SIG-M5 treated with dmso at 0.1 percent for 504 hours (cell line): ENCODE measurements around the gene MYMK.

Source experiments
- DNase-seq: peaks from one replicate; lab custom pipeline; 2025; ENCODE audit not compliant: unreplicated experiment; lab: John Stamatoyannopoulos, UW

The MYMK gene

GRCh38 chr9:133536080-133536479 is 11.3 kb upstream of the MYMK start:
- no peak for DNase-seq

- no peak for DNase-seq
Observed at GRCh38 chr9:133535306-133535877, 10.6 kb upstream of the MYMK start.

GRCh38 chr9:133534346-133535291 is 9.9 kb upstream of the MYMK start, which contains the start of gene ADAMTSL2:
Gene ADAMTSL2, plus strand, starts transcription at chr9:133534704. Its CDS starts 2,009 bp downstream, at chr9:133536713.
- no peak for DNase-seq

- DNase-seq: no peak
Observed at GRCh38 chr9:133533857-133534256, 9.1 kb upstream of the MYMK start.

GRCh38 chr9:133532937-133533668 is 8.3 kb upstream of the MYMK start:
- DNase-seq: peak; percentile 17

- no peak for DNase-seq
Observed at GRCh38 chr9:133531293-133531692, 6.5 kb upstream of the MYMK start.

GRCh38 chr9:133529874-133530273 is 5.1 kb upstream of the MYMK start:
- DNase-seq: no peak

- DNase-seq: no peak
Observed at GRCh38 chr9:133529457-133529856, 4.7 kb upstream of the MYMK start.

GRCh38 chr9:133528876-133529241 is 4.1 kb upstream of the MYMK start:
- DNase-seq: no peak

- DNase-seq: no peak
Observed at GRCh38 chr9:133528001-133528875, 3.5 kb upstream of the MYMK start.

GRCh38 chr9:133527444-133527920 is 2.7 kb upstream of the MYMK start:
- DNase-seq: no peak

GRCh38 chr9:133526721-133527321 is 2.1 kb upstream of the MYMK start:
- DNase-seq: no peak

GRCh38 chr9:133525677-133526076 is 918 bp upstream of the MYMK start:
- DNase-seq: no peak

GRCh38 chr9:133524146-133524545 is 613 bp downstream of the MYMK start:
- DNase-seq: no peak

GRCh38 chr9:133523106-133523505 is 1.7 kb downstream of the MYMK start:
- no peak for DNase-seq

GRCh38 chr9:133522073-133522910 is 2.5 kb downstream of the MYMK start:
- DNase-seq: no peak

GRCh38 chr9:133521122-133522072 is 3.4 kb downstream of the MYMK start:
- no peak for DNase-seq
